Stomach (tissue), 9 donors: ENCODE results near the gene TICRR. TPM values are rescaled to one million over a fixed set of nuclear protein-coding genes. Genes with fewer than 3 reads are reported as not detected.

ENCODE experiments used
- DNase-seq, 2 donors: peaks; one replicate each; pipeline versions ENCODE4 v3.0.0 to v3.0.0-alpha.2; 2013 to 2019
- H3K27ac ChIP-seq, 5 donors: fragments of 200-600 bp in 4 of 5; sonication (generic) in 4 of 5; one replicate each; pipeline ENCODE4 v1.5.1; 2013 to 2019; ENCODE audit warnings: mild to moderate bottlenecking in 1 of 5, moderate library complexity in 1 of 5
- H3K27me3 ChIP-seq, 3 donors: fragments of 200-600 bp; sonication (generic); one replicate each; pipeline ENCODE4 v1.5.1; 2017 to 2019; ENCODE audit warnings: mixed run types in 1 of 3
- H3K36me3 ChIP-seq, 4 donors: fragments of 200-600 bp; sonication (generic); 1 replicate in 3 of 4; 2 replicates in 1 of 4; pipeline ENCODE4 v1.5.1; 2016 to 2019
- H3K4me1 ChIP-seq, 4 donors: fragments of 200-600 bp; sonication (generic); one replicate each; pipeline ENCODE4 v1.5.1; 2016 to 2019
- H3K4me3 ChIP-seq, 4 donors: fragments of 200-600 bp; sonication (generic) in 3 of 4; one replicate each; pipeline ENCODE4 v1.5.1; 2016 to 2019; ENCODE audit warnings: mild to moderate bottlenecking in 1 of 4
- H3K9me3 ChIP-seq, 4 donors: fragments of 200-600 bp; sonication (generic); one replicate each; pipeline ENCODE4 v1.5.1; 2016 to 2019
- EP300 ChIP-seq: sonication (generic); formaldehyde crosslinking; IDR thresholded peaks from one replicate; pipeline ENCODE4 v1.6.1; 2017; ENCODE audit warnings: antibody characterized with exemption
- POLR2A ChIP-seq, 4 donors: fragments of 450-650 bp; IDR thresholded peaks; one replicate each; pipeline ENCODE4 v1.6.1; 2016; ENCODE audit warnings: antibody characterized with exemption in 4 of 4, control low read depth in 2 of 4, mild to moderate bottlenecking in 1 of 4, moderate library complexity in 1 of 4
- POLR2AphosphoS5 ChIP-seq, 3 donors: sonication (generic); formaldehyde crosslinking; IDR thresholded peaks; one replicate each; pipeline ENCODE4 v1.6.1; 2016; ENCODE audit warnings: antibody characterized with exemption in 3 of 3
- WGBS, 5 donors: extraction: QIAGEN DNeasy Blood & Tissue Kit in 3 of 5; methylation state at CpG; one replicate each; pipeline versions ENCODE4 v1.1.5 to v1.1.7; 2013 to 2018; 5-methylcytosine and 5-hydroxymethylcytosine counted together
- intact Hi-C: fragments of 100-400 bp; cut with DNase I; formaldehyde crosslinking; loops from one replicate; pipeline ENCODE4 v1.15.1; 2023; ENCODE audit warnings: low total_unique reads
- polyA plus RNA-seq, 3 donors: library from polyadenylated mRNA; stranded (reverse); fragments of 200-250 nt; gene quantifications; one replicate each; pipeline ENCODE4 v1.2.3, GENCODE V29; 2013
- total RNA-seq, 5 donors: library from RNA; depleted of rRNA; stranded (reverse); fragments of >200 nt; gene quantifications; one replicate each; pipeline versions ENCODE4 v1.1.0 to v1.2.3, GENCODE V29; 2014 to 2016
- TF ChIP-seq, protein P1 (sequence below), 7 experiments: fragments of 450-650 bp in 4 of 7; fragments of 200-600 bp in 3 of 7; sonication (generic) in 3 of 7; IDR thresholded peaks; one replicate each; pipeline ENCODE4 v1.5.1; 2016 to 2019; ENCODE audit warnings: antibody characterized with exemption in 7 of 7, control low read depth in 2 of 7, mild to moderate bottlenecking in 1 of 7
- donor health status: healthy with polysubstance abuse.
- donor health status: Bipolar disorder and iron deficiency.
- donor health status: healthy.

TICRR gene
- total and polyA plus RNA-seq, 8 donors: 0.15 to 3.5 (median 1.4) TPM

- TF ChIP-seq POLR2AphosphoS5 (IDR thresholded peaks at IDR 0.05) (no peak), EP300 (no peak)
- TF ChIP-seq, protein P1, sequence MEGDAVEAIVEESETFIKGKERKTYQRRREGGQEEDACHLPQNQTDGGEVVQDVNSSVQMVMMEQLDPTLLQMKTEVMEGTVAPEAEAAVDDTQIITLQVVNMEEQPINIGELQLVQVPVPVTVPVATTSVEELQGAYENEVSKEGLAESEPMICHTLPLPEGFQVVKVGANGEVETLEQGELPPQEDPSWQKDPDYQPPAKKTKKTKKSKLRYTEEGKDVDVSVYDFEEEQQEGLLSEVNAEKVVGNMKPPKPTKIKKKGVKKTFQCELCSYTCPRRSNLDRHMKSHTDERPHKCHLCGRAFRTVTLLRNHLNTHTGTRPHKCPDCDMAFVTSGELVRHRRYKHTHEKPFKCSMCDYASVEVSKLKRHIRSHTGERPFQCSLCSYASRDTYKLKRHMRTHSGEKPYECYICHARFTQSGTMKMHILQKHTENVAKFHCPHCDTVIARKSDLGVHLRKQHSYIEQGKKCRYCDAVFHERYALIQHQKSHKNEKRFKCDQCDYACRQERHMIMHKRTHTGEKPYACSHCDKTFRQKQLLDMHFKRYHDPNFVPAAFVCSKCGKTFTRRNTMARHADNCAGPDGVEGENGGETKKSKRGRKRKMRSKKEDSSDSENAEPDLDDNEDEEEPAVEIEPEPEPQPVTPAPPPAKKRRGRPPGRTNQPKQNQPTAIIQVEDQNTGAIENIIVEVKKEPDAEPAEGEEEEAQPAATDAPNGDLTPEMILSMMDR (IDR thresholded peaks at IDR 0.05): no peak
- Histone ChIP-seq H3K9me3 (no peaks in the 10 kb centered on the region), H3K27ac (no peak overlapping the region), H3K36me3 (peaks cover 13 to 78% (median 75%) of the 10 kb centered on the region in 4 donors), H3K4me1 (no peaks in the 10 kb centered on the region), H3K27me3 (no peaks in the 10 kb centered on the region), H3K4me3 (no peak overlapping the region)
- intact Hi-C loops: no loop called here
- 91 to 97% (median 93%) methylated on average over 17 to 30 of the region's 30 CpGs for WGBS, 5 donors
- DNase-seq: peak in 1 of 2 donors; percentile 21
These were observed 56.0 kb downstream of the TICRR start for GRCh38 chr15:89630974-89631901.

- intact Hi-C loops: no loop called here
- H3K27me3 ChIP-seq: no peaks in the 10 kb centered on the region
- H3K27ac ChIP-seq: no peak overlapping the region
- 87 to 92% (median 90%) methylated on average over 9 to 10 of the region's 10 CpGs for WGBS, 5 donors
- H3K4me1 ChIP-seq: no peaks in the 10 kb centered on the region
- H3K36me3 ChIP-seq: peaks cover 13 to 72% (median 68%) of the 10 kb centered on the region in 4 donors
- no peaks in the 10 kb centered on the region for H3K9me3 ChIP-seq
- no peak for DNase-seq
- TF ChIP-seq, protein P1 (IDR thresholded peaks at IDR 0.05): no peak
- no peak for TF ChIP-seq POLR2A (IDR thresholded peaks at IDR 0.05)
- TF ChIP-seq EP300: no peak
- no peak for TF ChIP-seq POLR2AphosphoS5 (IDR thresholded peaks at IDR 0.05)
- H3K4me3 ChIP-seq: no peak overlapping the region
These were observed 56.6 kb downstream of the TICRR start for GRCh38 chr15:89631902-89632264.

- H3K36me3 ChIP-seq: peaks cover 13 to 63% (median 59%) of the 10 kb centered on the region in 4 donors
- H3K27ac ChIP-seq: no peak overlapping the region
- H3K9me3 ChIP-seq: no peaks in the 10 kb centered on the region
- no peaks in the 10 kb centered on the region for H3K27me3 ChIP-seq
- H3K4me1 ChIP-seq: no peaks in the 10 kb centered on the region
- 86 to 96% (median 89%) methylated on average over 15 to 18 of the region's 18 CpGs for WGBS, 5 donors
- intact Hi-C loops: no loop called here
- peak in 1 of 2 donors; percentile 52 for DNase-seq
- TF ChIP-seq EP300: no peak
- TF ChIP-seq, protein P1 (IDR thresholded peaks at IDR 0.05): no peak
- no peak for TF ChIP-seq POLR2A (IDR thresholded peaks at IDR 0.05)
- H3K4me3 ChIP-seq: no peak overlapping the region
These were observed 57.5 kb downstream of the TICRR start for GRCh38 chr15:89632563-89633430.

DNA sequence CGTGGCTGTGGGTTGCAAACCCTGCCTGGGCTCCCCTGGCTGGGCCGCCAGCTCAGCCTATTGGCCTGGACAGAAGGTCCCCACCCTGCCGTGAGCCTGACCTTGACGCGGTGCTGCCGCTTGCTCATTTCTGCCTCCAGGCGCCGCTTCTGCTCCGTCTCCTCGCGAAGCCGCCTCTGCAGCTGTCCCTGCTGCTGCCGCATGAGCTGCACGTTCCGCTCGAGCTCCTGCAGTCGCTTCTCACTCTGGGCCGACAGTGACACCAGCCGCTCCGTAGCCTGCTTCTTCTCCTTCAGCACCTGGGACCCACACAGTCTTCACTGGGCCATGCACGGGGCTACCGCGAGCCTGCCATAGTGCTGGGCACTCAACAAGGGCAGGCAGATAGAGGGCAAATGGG, 58.3 kb downstream of the TICRR start:
- H3K4me3 ChIP-seq: no peak overlapping the region
- no peaks in the 10 kb centered on the region for H3K27me3 ChIP-seq
- no peak overlapping the region for H3K27ac ChIP-seq
- no peaks in the 10 kb centered on the region for H3K9me3 ChIP-seq
- 90 to 96% (median 94%) methylated on average over 23 of the region's 23 CpGs for WGBS, 5 donors
- H3K4me1 ChIP-seq: no peaks in the 10 kb centered on the region
- TF ChIP-seq EP300 (no peak), POLR2AphosphoS5 (IDR thresholded peaks at IDR 0.05) (no peak), POLR2A (IDR thresholded peaks at IDR 0.05) (no peak)
- TF ChIP-seq, protein P1 (IDR thresholded peaks at IDR 0.05): no peak
- H3K36me3 ChIP-seq: peaks cover 13 to 55% (median 51%) of the 10 kb centered on the region in 4 donors
- DNase-seq: peak in 1 of 2 donors; percentile 13
- intact Hi-C loops: no loop called here
